ENCODE measurements around the gene DSTN.
A peak's percentile ranks its signal among the peaks of the same experiment; 100 is the strongest.

DSTN gene

DNA sequence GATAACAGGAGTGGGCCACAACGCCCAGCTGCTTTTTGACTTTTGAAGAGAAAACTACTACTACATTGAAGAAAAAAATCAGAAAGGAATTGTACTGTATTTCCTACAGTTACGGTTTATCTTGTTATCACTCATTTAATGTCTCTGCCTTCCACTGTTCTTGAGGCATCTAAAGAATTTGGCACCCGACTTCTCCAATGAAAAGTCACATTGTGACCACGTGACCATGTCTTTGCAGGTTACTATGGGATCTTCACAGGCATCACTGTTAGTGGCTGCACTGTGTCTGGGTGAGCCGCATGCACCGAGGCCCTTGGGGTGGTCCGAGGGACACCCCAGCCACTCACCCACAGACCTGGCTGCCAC, 85.4 kb downstream of the DSTN start:
- H4K8ac ChIP-seq (ENCODE audit: low read depth, low read length), result no peak overlapping the region
- H4K5ac ChIP-seq (ENCODE audit: low read length), result no peak overlapping the region
- no peak overlapping the region for H3K18ac ChIP-seq (ENCODE audit: low read length)
- peaks cover 8% of the 10 kb centered on the region for H3K36me3 ChIP-seq (ENCODE audit: control insufficient read depth, insufficient read depth, low read length)
- H2BK15ac ChIP-seq (replicated peaks; ENCODE audit: low read depth), result no peak overlapping the region
- H3K27ac ChIP-seq (ENCODE audit: low read depth, low read length), result peak overlapping the region; percentile 71
- peaks cover 4% of the 10 kb centered on the region for H3K4me1 ChIP-seq (ENCODE audit: control insufficient read depth, low read depth, low read length)
- no peak overlapping the region for H2AK5ac ChIP-seq (ENCODE audit: low read length)
- H2BK120ac ChIP-seq (ENCODE audit: low read depth, low read length), result no peak overlapping the region
- no CpG with 5 or more reads among the region's 7 CpGs for WGBS (ENCODE audit: extremely low coverage, insufficient coverage, low lambda C conversion rate)
- H3K4me2 ChIP-seq (ENCODE audit: low read length), result no peak overlapping the region
- peak; percentile 98 for DNase-seq
- peak overlapping the region; percentile 73 for H3K56ac ChIP-seq (ENCODE audit: low read length)
- H3K4me3 ChIP-seq (ENCODE audit: low read length), result no peak overlapping the region
- peak overlapping the region; percentile 28 for H3K9ac ChIP-seq (ENCODE audit: low read length)
- H3K79me1 ChIP-seq (ENCODE audit: low read length), result peaks cover 37% of the 10 kb centered on the region
- H3K4ac ChIP-seq (ENCODE audit: low read depth, low read length), result no peak overlapping the region
- H3K27me3 ChIP-seq (ENCODE audit: insufficient read depth, low read length, poor library complexity), result no peaks in the 10 kb centered on the region
- H2BK5ac ChIP-seq (ENCODE audit: low read length), result peak overlapping the region; percentile 68
- peaks cover 68% of the 10 kb centered on the region for H3K79me2 ChIP-seq (ENCODE audit: control insufficient read depth, insufficient read depth, low read length)
- no peak overlapping the region for H3K23ac ChIP-seq (ENCODE audit: low read length)

DNA sequence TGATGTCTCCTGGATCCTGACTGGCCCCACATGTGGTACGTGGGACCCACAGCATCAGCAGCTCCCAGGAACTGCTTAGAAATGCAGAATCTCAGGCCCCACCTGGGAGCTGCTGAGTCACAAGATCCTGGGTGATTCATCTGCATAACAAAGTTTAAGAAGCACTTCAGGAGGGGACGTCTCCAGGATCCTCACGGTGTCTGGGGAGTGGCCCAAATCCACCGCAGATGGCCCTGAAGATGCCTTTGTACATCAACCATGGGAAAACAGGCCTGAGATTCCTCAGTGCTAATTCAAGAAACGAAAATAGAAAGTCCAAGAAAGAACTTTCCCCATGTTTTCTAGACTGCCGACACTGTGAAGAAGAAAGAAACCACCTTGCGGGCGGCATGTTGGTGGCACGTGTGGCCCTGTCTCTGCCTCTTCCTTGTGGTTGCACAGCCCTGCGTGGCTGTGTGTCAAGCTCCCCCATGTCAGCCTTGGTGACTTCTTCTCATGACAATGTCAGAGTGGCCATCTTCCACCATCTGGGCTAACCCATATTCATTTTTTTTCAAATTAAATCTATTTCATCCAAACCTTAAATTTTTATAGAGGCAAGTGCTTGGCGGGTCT, 86.1 kb downstream of the DSTN start:
- peak overlapping the region; percentile 26 for H3K18ac ChIP-seq (ENCODE audit: low read length)
- peaks cover 68% of the 10 kb centered on the region for H3K79me2 ChIP-seq (ENCODE audit: control insufficient read depth, insufficient read depth, low read length)
- H3K4me3 ChIP-seq (ENCODE audit: low read length), result no peak overlapping the region
- H3K27ac ChIP-seq (ENCODE audit: low read depth, low read length), result peak overlapping the region; percentile 56
- H4K8ac ChIP-seq (ENCODE audit: low read depth, low read length), result no peak overlapping the region
- H3K4me2 ChIP-seq (ENCODE audit: low read length), result no peak overlapping the region
- no peak overlapping the region for H3K9ac ChIP-seq (ENCODE audit: low read length)
- H3K36me3 ChIP-seq (ENCODE audit: control insufficient read depth, insufficient read depth, low read length), result peaks cover 6% of the 10 kb centered on the region
- no peak overlapping the region for H2BK5ac ChIP-seq (ENCODE audit: low read length)
- H3K56ac ChIP-seq (ENCODE audit: low read length), result no peak overlapping the region
- H3K79me1 ChIP-seq (ENCODE audit: low read length), result peaks cover 36% of the 10 kb centered on the region
- no peaks in the 10 kb centered on the region for H3K27me3 ChIP-seq (ENCODE audit: insufficient read depth, low read length, poor library complexity)
- no peak overlapping the region for H2BK120ac ChIP-seq (ENCODE audit: low read depth, low read length)
- H3K4ac ChIP-seq (ENCODE audit: low read depth, low read length), result no peak overlapping the region
- H3K4me1 ChIP-seq (ENCODE audit: control insufficient read depth, low read depth, low read length), result peaks cover 4% of the 10 kb centered on the region
- no peak overlapping the region for H2AK5ac ChIP-seq (ENCODE audit: low read length)
- H2BK15ac ChIP-seq (replicated peaks; ENCODE audit: low read depth), result no peak overlapping the region
- WGBS (ENCODE audit: extremely low coverage, insufficient coverage, low lambda C conversion rate), result no CpG with 5 or more reads among the region's 11 CpGs
- DNase-seq, result peak; percentile 81
- H3K23ac ChIP-seq (ENCODE audit: low read length), result no peak overlapping the region
- no peak overlapping the region for H4K5ac ChIP-seq (ENCODE audit: low read length)

DNA sequence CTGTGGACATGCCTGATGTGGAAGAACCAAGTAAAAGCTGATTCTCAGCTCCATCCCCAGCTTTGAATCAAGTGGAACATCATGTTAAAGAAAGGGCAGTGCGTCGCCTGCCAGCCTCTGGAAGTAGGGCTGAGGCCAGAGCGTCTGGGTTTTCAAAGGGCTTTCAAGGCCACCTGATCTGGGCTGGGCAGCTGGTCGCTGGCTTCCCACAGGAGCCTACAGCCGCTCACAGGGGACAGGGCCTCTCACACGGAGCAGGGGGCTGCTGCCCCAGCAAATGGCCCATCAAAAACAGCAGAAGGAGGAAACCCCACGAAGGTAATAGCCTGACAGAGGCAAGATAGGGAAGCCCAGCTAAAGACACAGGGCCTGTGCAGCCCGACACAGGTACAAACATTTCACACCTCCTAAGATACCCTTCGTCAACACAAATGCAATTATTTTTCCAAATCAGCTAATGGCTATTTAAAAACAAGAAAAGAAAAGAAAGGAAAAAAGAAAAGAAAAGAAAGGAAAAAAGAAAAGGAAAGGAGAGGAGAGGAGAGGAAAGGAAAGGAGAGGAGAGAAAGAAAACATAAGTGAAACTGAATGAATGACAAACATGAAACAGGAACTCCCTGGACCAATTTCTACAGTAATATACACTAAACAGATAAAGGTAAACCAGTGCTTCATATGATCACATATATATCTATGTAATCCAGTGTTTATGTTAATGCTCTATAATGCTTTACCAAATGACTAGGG, 87.4 kb downstream of the DSTN start:
- no CpG with 5 or more reads among the region's 9 CpGs for WGBS (ENCODE audit: extremely low coverage, insufficient coverage, low lambda C conversion rate)
- peaks cover 6% of the 10 kb centered on the region for H3K36me3 ChIP-seq (ENCODE audit: control insufficient read depth, insufficient read depth, low read length)

DNA sequence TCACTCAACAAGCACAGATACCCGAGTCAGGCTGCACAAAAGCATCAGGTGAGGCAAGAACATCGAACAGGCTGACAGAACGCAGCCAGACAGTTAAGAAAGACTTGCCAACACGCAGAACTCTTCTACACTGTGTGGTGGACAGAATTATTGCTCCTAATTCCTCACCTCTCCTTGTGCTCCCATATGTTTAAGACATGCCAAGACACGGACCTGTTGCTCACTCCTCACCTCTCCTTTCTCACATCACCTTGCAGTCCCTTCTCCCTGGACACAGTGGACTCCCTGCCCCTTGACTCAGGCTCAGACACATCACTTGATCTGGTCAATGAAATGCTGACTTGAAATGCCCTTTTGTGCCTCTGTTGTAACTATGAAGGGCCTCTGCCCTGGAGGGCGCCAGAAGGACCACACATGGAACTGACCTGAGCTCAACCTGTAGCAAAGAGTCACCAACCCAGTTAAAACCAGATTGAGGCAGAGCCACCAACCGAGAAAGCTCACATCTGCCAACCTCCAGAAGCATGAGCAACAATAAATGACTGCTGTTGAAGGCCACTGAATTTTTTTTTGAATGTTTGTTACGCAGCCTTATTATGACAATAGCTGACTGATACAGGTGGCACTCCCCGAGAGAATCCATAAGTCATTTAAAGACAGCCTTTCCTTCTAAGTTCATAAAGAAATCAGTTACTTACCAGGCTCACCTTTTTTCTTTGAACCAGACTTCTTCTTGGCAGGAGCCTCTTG, 88.2 kb downstream of the DSTN start:
- Histone ChIP-seq H2BK15ac (replicated peaks; ENCODE audit: low read depth) (no peak overlapping the region), H2BK120ac (ENCODE audit: low read depth, low read length) (no peak overlapping the region), H2BK5ac (ENCODE audit: low read length) (no peak overlapping the region), H3K79me2 (ENCODE audit: control insufficient read depth, insufficient read depth, low read length) (peaks cover 67% of the 10 kb centered on the region), H3K79me1 (ENCODE audit: low read length) (peaks cover 29% of the 10 kb centered on the region), H3K18ac (ENCODE audit: low read length) (no peak overlapping the region), H2AK5ac (ENCODE audit: low read length) (no peak overlapping the region), H3K4me2 (ENCODE audit: low read length) (no peak overlapping the region), H3K9ac (ENCODE audit: low read length) (no peak overlapping the region), H3K36me3 (ENCODE audit: control insufficient read depth, insufficient read depth, low read length) (peaks cover 6% of the 10 kb centered on the region), H3K4ac (ENCODE audit: low read depth, low read length) (no peak overlapping the region), H4K5ac (ENCODE audit: low read length) (no peak overlapping the region), H4K8ac (ENCODE audit: low read depth, low read length) (no peak overlapping the region), H3K23ac (ENCODE audit: low read length) (no peak overlapping the region), H3K4me1 (ENCODE audit: control insufficient read depth, low read depth, low read length) (peaks cover 6% of the 10 kb centered on the region), H3K27me3 (ENCODE audit: insufficient read depth, low read length, poor library complexity) (no peaks in the 10 kb centered on the region), H3K27ac (ENCODE audit: low read depth, low read length) (no peak overlapping the region), H3K56ac (ENCODE audit: low read length) (no peak overlapping the region), H3K4me3 (ENCODE audit: low read length) (no peak overlapping the region)
- no peak for DNase-seq
- no CpG with 5 or more reads among the region's 9 CpGs for WGBS (ENCODE audit: extremely low coverage, insufficient coverage, low lambda C conversion rate)

More for the DNA sequence above, 87.4 kb downstream of the DSTN start:
- H2BK5ac ChIP-seq (ENCODE audit: low read length), result no peak overlapping the region
- no peak overlapping the region for H4K5ac ChIP-seq (ENCODE audit: low read length)
- no peak overlapping the region for H3K56ac ChIP-seq (ENCODE audit: low read length)
- H3K18ac ChIP-seq (ENCODE audit: low read length), result no peak overlapping the region
- H3K4me2 ChIP-seq (ENCODE audit: low read length), result no peak overlapping the region
- no peak overlapping the region for H4K8ac ChIP-seq (ENCODE audit: low read depth, low read length)
- H3K79me1 ChIP-seq (ENCODE audit: low read length), result peaks cover 35% of the 10 kb centered on the region
- no peak overlapping the region for H2AK5ac ChIP-seq (ENCODE audit: low read length)
- no peak overlapping the region for H3K4ac ChIP-seq (ENCODE audit: low read depth, low read length)
- H3K27me3 ChIP-seq (ENCODE audit: insufficient read depth, low read length, poor library complexity), result no peaks in the 10 kb centered on the region
- H2BK15ac ChIP-seq (replicated peaks; ENCODE audit: low read depth), result no peak overlapping the region
- H3K23ac ChIP-seq (ENCODE audit: low read length), result no peak overlapping the region
- H3K27ac ChIP-seq (ENCODE audit: low read depth, low read length), result no peak overlapping the region
- no peak for DNase-seq
- H3K4me3 ChIP-seq (ENCODE audit: low read length), result no peak overlapping the region
- no peak overlapping the region for H2BK120ac ChIP-seq (ENCODE audit: low read depth, low read length)
- H3K9ac ChIP-seq (ENCODE audit: low read length), result no peak overlapping the region
- peaks cover 67% of the 10 kb centered on the region for H3K79me2 ChIP-seq (ENCODE audit: control insufficient read depth, insufficient read depth, low read length)
- peaks cover 4% of the 10 kb centered on the region for H3K4me1 ChIP-seq (ENCODE audit: control insufficient read depth, low read depth, low read length)

DNA sequence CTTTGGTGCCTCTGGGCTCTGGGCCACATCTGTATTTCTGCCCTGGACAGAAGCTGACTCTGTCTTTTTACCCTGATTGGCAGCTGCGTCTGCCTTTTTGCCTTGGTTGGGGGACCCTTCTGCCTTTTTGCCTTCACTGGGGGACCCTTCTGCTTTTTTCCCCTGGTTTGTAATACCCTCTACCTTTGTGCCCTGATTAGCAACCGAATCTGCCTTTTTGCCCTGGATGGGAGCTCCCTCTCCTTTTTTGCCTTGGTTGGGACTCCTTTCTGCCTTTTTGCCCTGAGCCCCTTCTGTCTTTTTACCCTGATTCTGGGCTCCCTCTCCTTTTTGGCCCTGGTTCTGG, 88.7 kb downstream of the DSTN start:
- Histone ChIP-seq H4K5ac (ENCODE audit: low read length) (no peak overlapping the region), H2BK15ac (replicated peaks; ENCODE audit: low read depth) (no peak overlapping the region), H3K56ac (ENCODE audit: low read length) (no peak overlapping the region), H2BK120ac (ENCODE audit: low read depth, low read length) (no peak overlapping the region), H3K9ac (ENCODE audit: low read length) (no peak overlapping the region), H3K4me2 (ENCODE audit: low read length) (no peak overlapping the region), H3K4me3 (ENCODE audit: low read length) (no peak overlapping the region), H3K27ac (ENCODE audit: low read depth, low read length) (no peak overlapping the region), H2AK5ac (ENCODE audit: low read length) (no peak overlapping the region), H3K27me3 (ENCODE audit: insufficient read depth, low read length, poor library complexity) (no peaks in the 10 kb centered on the region), H3K23ac (ENCODE audit: low read length) (no peak overlapping the region), H3K36me3 (ENCODE audit: control insufficient read depth, insufficient read depth, low read length) (peaks cover 6% of the 10 kb centered on the region), H4K8ac (ENCODE audit: low read depth, low read length) (no peak overlapping the region), H3K4me1 (ENCODE audit: control insufficient read depth, low read depth, low read length) (peaks cover 8% of the 10 kb centered on the region), H3K18ac (ENCODE audit: low read length) (no peak overlapping the region), H2BK5ac (ENCODE audit: low read length) (no peak overlapping the region), H3K4ac (ENCODE audit: low read depth, low read length) (no peak overlapping the region), H3K79me2 (ENCODE audit: control insufficient read depth, insufficient read depth, low read length) (peaks cover 68% of the 10 kb centered on the region), H3K79me1 (ENCODE audit: low read length) (peaks cover 28% of the 10 kb centered on the region)
- WGBS (ENCODE audit: extremely low coverage, insufficient coverage, low lambda C conversion rate), result no CpG with 5 or more reads among the region's 2 CpGs
- no peak for DNase-seq

Measured in mesendoderm (in vitro differentiated cells).